Measurements from ENCODE around the gene SPHK2.

The SPHK2 gene

DNA sequence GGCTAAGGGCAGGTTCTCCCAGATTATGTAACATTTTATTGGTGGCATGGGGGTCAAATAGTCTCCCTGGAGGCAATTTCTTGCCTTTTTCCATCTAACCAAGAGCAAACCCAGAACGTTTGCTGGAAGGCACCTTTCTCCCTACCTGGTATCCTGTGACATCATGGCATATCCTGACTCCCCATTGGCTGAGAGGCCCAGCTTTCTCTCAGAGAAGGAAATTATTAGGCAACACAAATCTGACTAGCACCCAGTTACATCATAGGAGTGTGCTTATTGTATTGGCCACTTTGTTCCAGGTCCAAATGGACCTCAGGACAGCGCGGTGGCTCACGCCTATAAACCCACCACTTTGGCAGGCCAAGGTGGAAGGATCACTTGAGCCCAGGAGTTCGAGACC lies 40.5 kb downstream of the SPHK2 start:
- no peak overlapping the region for H3K27ac ChIP-seq (ENCODE audit: extremely low read depth, low read depth, low read length)
- TF ChIP-seq ZNF777 (tag by site-specific recombination; IDR thresholded peaks at IDR 0.05; ENCODE audit: borderline replicate concordance): no peak
- TF ChIP-seq, protein P1, sequence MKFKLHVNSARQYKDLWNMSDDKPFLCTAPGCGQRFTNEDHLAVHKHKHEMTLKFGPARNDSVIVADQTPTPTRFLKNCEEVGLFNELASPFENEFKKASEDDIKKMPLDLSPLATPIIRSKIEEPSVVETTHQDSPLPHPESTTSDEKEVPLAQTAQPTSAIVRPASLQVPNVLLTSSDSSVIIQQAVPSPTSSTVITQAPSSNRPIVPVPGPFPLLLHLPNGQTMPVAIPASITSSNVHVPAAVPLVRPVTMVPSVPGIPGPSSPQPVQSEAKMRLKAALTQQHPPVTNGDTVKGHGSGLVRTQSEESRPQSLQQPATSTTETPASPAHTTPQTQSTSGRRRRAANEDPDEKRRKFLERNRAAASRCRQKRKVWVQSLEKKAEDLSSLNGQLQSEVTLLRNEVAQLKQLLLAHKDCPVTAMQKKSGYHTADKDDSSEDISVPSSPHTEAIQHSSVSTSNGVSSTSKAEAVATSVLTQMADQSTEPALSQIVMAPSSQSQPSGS (tag by site-specific recombination; IDR thresholded peaks at IDR 0.05; ENCODE audit: low read depth): peak; percentile 74
- no peaks in the 10 kb centered on the region for H3K9me3 ChIP-seq (ENCODE audit: control insufficient read depth, insufficient read depth, low read depth, low read length)
- H3K4me1 ChIP-seq (ENCODE audit: control insufficient read depth, insufficient read depth, low read length): peaks cover 5% of the 10 kb centered on the region
- no peak overlapping the region for H3K4me3 ChIP-seq (ENCODE audit: low read depth, low read length)
- no peaks in the 10 kb centered on the region for H3K36me3 ChIP-seq (ENCODE audit: control insufficient read depth in 2 of 2, insufficient read depth in 1 of 2, low read length in 2 of 2)
- CTCF ChIA-PET: interaction anchor here (0.6 to 0.9 kb wide), 2 partner anchors 15 to 67 kb away, joined by 3 to 4 read pairs; no protein-coding TSS in a partner anchor
- POLR2A ChIA-PET: interaction anchor here (0.6 kb wide), 1 partner anchor 107 kb away, joined by 3 read pairs; no protein-coding TSS in a partner anchor

DNA sequence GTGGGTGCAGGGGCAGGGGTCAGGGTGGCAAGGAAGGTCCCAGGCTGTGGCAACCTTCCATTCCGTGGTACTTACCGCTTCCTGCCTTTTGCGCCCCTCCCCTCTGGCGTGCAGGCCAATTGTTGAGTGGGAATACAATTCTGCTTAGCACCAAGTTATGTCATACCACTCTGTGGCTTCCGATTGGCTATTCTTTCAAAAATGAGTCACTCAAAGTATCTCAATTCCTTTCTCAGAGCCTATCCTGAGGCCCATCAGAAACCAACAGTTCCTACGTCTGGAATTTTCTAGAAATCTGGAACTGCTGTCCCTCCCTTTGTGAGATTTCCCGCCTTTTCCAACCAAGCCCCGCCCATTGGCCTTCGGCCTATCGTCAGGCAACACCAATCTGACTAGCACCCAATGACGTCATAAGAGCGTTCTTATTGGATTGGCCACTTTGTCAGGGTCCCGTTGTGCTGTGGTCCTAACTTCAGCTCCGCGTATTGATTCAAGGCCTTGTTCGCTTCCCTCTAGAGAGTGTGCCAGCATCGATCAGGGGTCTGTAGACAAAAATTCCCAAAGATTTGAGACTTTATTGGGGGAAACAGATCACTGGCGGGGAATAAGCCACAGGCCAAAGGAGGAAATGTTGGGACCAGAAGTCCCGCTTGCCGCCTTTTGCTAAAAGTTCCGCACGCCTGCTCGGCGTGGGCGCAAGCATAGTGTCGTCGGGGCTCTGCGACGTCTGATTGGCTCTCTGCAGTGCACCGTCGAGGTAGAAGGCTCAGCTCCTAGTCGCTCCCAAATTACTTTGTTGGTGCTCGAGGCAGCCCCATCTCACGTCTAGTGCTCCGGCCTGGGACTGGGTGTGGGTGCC lies 41.8 kb downstream of the SPHK2 start:
- CTCF ChIA-PET: no interaction called here
- no peak overlapping the region for H3K4me3 ChIP-seq (ENCODE audit: low read depth, low read length)
- no peaks in the 10 kb centered on the region for H3K36me3 ChIP-seq (ENCODE audit: control insufficient read depth in 2 of 2, insufficient read depth in 1 of 2, low read length in 2 of 2)
- POLR2A ChIA-PET: no interaction called here
- H3K4me1 ChIP-seq (ENCODE audit: control insufficient read depth, insufficient read depth, low read length): peaks cover 3% of the 10 kb centered on the region
- peak overlapping the region; percentile 17; the same call in 1 of the 2 replicates for H3K27ac ChIP-seq (ENCODE audit: extremely low read depth, low read depth, low read length)
- no peaks in the 10 kb centered on the region for H3K9me3 ChIP-seq (ENCODE audit: control insufficient read depth, insufficient read depth, low read depth, low read length)
- no peak for TF ChIP-seq ZNF350 (tag by site-specific recombination; IDR thresholded peaks at IDR 0.05)
- no peak for TF ChIP-seq ZFP3 (tag by site-specific recombination; IDR thresholded peaks at IDR 0.05; ENCODE audit: low read depth)
- TF ChIP-seq SP2 (tag by site-specific recombination; IDR thresholded peaks at IDR 0.05): peak; percentile 53
- TF ChIP-seq ZBTB17 (tag by site-specific recombination; IDR thresholded peaks at IDR 0.05): no peak
- TF ChIP-seq, protein P1 (tag by site-specific recombination; IDR thresholded peaks at IDR 0.05; ENCODE audit: low read depth): peak; percentile 94
- no peak for TF ChIP-seq GLI4 (tag by site-specific recombination; IDR thresholded peaks at IDR 0.05)
- TF ChIP-seq, protein P2, sequence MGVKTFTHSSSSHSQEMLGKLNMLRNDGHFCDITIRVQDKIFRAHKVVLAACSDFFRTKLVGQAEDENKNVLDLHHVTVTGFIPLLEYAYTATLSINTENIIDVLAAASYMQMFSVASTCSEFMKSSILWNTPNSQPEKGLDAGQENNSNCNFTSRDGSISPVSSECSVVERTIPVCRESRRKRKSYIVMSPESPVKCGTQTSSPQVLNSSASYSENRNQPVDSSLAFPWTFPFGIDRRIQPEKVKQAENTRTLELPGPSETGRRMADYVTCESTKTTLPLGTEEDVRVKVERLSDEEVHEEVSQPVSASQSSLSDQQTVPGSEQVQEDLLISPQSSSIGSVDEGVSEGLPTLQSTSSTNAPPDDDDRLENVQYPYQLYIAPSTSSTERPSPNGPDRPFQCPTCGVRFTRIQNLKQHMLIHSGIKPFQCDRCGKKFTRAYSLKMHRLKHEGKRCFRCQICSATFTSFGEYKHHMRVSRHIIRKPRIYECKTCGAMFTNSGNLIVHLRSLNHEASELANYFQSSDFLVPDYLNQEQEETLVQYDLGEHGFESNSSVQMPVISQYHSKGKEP (tag by site-specific recombination; IDR thresholded peaks at IDR 0.05): no peak
- TF ChIP-seq, protein P3, sequence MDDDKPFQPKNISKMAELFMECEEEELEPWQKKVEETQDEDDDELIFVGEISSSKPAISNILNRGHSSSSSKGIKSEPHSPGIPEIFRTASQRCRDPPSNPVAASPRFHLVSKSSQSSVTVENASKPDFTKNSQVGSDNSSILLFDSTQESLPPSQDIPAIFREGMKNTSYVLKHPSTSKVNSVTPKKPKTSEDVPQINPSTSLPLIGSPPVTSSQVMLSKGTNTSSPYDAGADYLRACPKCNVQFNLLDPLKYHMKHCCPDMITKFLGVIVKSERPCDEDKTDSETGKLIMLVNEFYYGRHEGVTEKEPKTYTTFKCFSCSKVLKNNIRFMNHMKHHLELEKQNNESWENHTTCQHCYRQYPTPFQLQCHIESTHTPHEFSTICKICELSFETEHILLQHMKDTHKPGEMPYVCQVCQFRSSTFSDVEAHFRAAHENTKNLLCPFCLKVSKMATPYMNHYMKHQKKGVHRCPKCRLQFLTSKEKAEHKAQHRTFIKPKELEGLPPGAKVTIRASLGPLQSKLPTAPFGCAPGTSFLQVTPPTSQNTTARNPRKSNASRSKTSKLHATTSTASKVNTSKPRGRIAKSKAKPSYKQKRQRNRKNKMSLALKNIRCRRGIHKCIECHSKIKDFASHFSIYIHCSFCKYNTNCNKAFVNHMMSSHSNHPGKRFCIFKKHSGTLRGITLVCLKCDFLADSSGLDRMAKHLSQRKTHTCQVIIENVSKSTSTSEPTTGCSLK (tag by site-specific recombination; IDR thresholded peaks at IDR 0.05): no peak
- no peak for TF ChIP-seq GLI2 (tag by site-specific recombination; IDR thresholded peaks at IDR 0.05; ENCODE audit: borderline replicate concordance, low read depth)
- TF ChIP-seq ZNF138 (tag by site-specific recombination; IDR thresholded peaks at IDR 0.05; ENCODE audit: borderline replicate concordance): no peak
- TF ChIP-seq, protein P4, sequence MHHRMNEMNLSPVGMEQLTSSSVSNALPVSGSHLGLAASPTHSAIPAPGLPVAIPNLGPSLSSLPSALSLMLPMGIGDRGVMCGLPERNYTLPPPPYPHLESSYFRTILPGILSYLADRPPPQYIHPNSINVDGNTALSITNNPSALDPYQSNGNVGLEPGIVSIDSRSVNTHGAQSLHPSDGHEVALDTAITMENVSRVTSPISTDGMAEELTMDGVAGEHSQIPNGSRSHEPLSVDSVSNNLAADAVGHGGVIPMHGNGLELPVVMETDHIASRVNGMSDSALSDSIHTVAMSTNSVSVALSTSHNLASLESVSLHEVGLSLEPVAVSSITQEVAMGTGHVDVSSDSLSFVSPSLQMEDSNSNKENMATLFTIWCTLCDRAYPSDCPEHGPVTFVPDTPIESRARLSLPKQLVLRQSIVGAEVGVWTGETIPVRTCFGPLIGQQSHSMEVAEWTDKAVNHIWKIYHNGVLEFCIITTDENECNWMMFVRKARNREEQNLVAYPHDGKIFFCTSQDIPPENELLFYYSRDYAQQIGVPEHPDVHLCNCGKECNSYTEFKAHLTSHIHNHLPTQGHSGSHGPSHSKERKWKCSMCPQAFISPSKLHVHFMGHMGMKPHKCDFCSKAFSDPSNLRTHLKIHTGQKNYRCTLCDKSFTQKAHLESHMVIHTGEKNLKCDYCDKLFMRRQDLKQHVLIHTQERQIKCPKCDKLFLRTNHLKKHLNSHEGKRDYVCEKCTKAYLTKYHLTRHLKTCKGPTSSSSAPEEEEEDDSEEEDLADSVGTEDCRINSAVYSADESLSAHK (tag by site-specific recombination; IDR thresholded peaks at IDR 0.05): no peak
- TF ChIP-seq, protein P5, sequence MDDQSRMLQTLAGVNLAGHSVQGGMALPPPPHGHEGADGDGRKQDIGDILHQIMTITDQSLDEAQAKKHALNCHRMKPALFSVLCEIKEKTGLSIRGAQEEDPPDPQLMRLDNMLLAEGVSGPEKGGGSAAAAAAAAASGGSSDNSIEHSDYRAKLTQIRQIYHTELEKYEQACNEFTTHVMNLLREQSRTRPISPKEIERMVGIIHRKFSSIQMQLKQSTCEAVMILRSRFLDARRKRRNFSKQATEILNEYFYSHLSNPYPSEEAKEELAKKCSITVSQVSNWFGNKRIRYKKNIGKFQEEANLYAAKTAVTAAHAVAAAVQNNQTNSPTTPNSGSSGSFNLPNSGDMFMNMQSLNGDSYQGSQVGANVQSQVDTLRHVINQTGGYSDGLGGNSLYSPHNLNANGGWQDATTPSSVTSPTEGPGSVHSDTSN (CRISPR knock-in tag; IDR thresholded peaks at IDR 0.05): no peak
- no peak for TF ChIP-seq ZNF785 (tag by site-specific recombination; IDR thresholded peaks at IDR 0.05)
- TF ChIP-seq ZNF335 (tag by site-specific recombination; conservative IDR thresholded peaks at IDR 0.05): no peak
- TF ChIP-seq, protein P6, sequence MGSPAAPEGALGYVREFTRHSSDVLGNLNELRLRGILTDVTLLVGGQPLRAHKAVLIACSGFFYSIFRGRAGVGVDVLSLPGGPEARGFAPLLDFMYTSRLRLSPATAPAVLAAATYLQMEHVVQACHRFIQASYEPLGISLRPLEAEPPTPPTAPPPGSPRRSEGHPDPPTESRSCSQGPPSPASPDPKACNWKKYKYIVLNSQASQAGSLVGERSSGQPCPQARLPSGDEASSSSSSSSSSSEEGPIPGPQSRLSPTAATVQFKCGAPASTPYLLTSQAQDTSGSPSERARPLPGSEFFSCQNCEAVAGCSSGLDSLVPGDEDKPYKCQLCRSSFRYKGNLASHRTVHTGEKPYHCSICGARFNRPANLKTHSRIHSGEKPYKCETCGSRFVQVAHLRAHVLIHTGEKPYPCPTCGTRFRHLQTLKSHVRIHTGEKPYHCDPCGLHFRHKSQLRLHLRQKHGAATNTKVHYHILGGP (tag by site-specific recombination; IDR thresholded peaks at IDR 0.05): no peak
- TF ChIP-seq ZNF23 (tag by site-specific recombination; IDR thresholded peaks at IDR 0.05; ENCODE audit: borderline replicate concordance): no peak
- TF ChIP-seq, protein P7, sequence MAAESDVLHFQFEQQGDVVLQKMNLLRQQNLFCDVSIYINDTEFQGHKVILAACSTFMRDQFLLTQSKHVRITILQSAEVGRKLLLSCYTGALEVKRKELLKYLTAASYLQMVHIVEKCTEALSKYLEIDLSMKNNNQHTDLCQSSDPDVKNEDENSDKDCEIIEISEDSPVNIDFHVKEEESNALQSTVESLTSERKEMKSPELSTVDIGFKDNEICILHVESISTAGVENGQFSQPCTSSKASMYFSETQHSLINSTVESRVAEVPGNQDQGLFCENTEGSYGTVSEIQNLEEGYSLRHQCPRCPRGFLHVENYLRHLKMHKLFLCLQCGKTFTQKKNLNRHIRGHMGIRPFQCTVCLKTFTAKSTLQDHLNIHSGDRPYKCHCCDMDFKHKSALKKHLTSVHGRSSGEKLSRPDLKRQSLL (tag by site-specific recombination; IDR thresholded peaks at IDR 0.05): no peak

Data from HEK293 (cell line).